ENCODE data around the gene GSK3B.

DNA sequence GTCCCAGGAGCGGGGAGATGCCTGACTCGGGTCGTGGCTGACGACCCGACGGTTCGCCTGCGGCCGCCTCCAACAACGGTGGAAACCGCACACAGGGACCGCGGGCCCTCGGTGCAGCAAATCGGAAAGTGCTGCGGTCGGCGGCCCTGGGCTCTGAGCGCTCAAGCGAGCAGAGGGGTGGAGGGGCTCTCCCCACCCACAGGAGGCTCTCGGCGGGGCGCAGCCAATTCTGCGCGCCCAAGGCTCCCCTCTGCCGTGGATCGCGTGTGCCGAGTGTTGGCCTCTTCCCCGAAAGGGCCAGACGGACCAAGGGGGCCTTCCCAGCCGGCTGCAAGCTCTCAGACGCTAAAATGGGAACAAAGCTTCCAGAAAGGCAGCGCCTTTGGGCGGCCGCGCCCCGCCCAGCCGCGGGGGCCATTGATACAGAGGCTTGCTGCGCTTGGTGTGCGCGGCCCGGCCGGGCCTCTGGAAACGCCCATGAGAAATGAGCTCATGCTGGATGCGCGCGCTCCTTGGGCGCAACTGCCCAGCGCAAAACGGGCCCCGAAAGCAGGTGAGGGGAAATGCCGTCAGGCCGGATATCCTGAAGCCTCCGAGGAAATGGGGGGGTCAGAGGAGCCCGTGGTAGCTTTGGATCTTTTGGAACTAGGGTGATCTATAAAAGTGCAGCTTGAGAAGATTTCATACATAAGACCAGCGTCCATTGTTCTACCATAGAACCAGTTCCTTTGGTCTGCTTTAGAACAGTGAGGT, 1.2 kb upstream of the GSK3B start:
- TF ChIP-seq, protein P1, sequence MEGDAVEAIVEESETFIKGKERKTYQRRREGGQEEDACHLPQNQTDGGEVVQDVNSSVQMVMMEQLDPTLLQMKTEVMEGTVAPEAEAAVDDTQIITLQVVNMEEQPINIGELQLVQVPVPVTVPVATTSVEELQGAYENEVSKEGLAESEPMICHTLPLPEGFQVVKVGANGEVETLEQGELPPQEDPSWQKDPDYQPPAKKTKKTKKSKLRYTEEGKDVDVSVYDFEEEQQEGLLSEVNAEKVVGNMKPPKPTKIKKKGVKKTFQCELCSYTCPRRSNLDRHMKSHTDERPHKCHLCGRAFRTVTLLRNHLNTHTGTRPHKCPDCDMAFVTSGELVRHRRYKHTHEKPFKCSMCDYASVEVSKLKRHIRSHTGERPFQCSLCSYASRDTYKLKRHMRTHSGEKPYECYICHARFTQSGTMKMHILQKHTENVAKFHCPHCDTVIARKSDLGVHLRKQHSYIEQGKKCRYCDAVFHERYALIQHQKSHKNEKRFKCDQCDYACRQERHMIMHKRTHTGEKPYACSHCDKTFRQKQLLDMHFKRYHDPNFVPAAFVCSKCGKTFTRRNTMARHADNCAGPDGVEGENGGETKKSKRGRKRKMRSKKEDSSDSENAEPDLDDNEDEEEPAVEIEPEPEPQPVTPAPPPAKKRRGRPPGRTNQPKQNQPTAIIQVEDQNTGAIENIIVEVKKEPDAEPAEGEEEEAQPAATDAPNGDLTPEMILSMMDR (IDR thresholded peaks at IDR 0.05): no peak
- TF ChIP-seq EZH2 (IDR thresholded peaks at IDR 0.05): no peak

Measured in neural progenitor cell (in vitro differentiated cells).